Aorta (tissue), 5 donors: ENCODE data around the gene CSH2. TPM values are rescaled to one million over a fixed set of nuclear protein-coding genes. Genes with fewer than 3 reads are reported as not detected.
"Not testable (repeated sequence)": the region's sequence is repeated elsewhere in the genome, so short reads cannot be mapped to it uniquely, and the experiment has no call there.

Source experiments
- ATAC-seq: fragments of 200-7000 bp; cut with Tn5 transposase; one replicate; pipeline ENCODE4 v1.9.1; 2022; ENCODE audit warnings: moderate library complexity; ENCODE audit not compliant: low FRiP score
- DNase-seq, 2 donors: peaks; one replicate each; pipeline ENCODE4 v3.0.0-alpha.2; 2020
- H3K27ac ChIP-seq, 2 donors: one replicate each; pipeline ENCODE4 v1.5.1; 2013; ENCODE audit warnings: low read length in 2 of 2, mild to moderate bottlenecking in 2 of 2, moderate library complexity in 2 of 2, control low read depth in 1 of 2, inconsistent platforms in 1 of 2, low read depth in 1 of 2
- H3K27me3 ChIP-seq, 2 donors: one replicate each; pipeline ENCODE4 v1.6.1; 2013; ENCODE audit warnings: control low read depth in 1 of 2, low read length in 1 of 2, mild to moderate bottlenecking in 1 of 2, moderate library complexity in 1 of 2; ENCODE audit not compliant: insufficient read depth in 2 of 2, control insufficient read depth in 1 of 2
- H3K36me3 ChIP-seq, 2 donors: one replicate each; pipeline ENCODE4 v1.6.1; 2013; ENCODE audit warnings: control low read depth in 1 of 2, low read length in 1 of 2, mild to moderate bottlenecking in 1 of 2; ENCODE audit not compliant: insufficient read depth in 2 of 2, control insufficient read depth in 1 of 2
- H3K4me1 ChIP-seq, 2 donors: one replicate each; pipeline ENCODE4 v1.6.1; 2013; ENCODE audit warnings: low read length in 2 of 2, control low read depth in 1 of 2, mild to moderate bottlenecking in 1 of 2, moderate library complexity in 1 of 2; ENCODE audit not compliant: insufficient read depth in 2 of 2, control insufficient read depth in 1 of 2
- H3K4me3 ChIP-seq, 2 donors: one replicate each; pipeline ENCODE4 v1.5.1; 2013; ENCODE audit warnings: low read length in 2 of 2, control low read depth in 1 of 2, mild to moderate bottlenecking in 1 of 2
- H3K9me3 ChIP-seq: one replicate; pipeline ENCODE4 v1.6.1; 2013; ENCODE audit warnings: mild to moderate bottlenecking, low read length; ENCODE audit not compliant: control insufficient read depth
- WGBS, 2 donors: extraction: QIAGEN DNeasy Blood & Tissue Kit; methylation state at CpG; one replicate each; pipeline ENCODE4 v1.1.7; 2013; 5-methylcytosine and 5-hydroxymethylcytosine counted together
- intact Hi-C, 2 donors: fragments of 100-400 bp; cut with DNase I; formaldehyde crosslinking; loops; one replicate each; pipeline versions ENCODE4 v1.14.2 to v1.15.0; 2022
- polyA plus RNA-seq, 2 donors: library from polyadenylated mRNA; stranded (reverse); fragments of 200-250 nt; gene quantifications; one replicate each; pipeline ENCODE4 v1.2.3, GENCODE V29; 2013
- total RNA-seq, 2 donors: library from RNA; stranded (reverse); fragmentation: NEBNext Ultra II Directional; extraction: Animal tissue kit (Norgen Biotek cat#: 25700); gene quantifications; one replicate each; pipeline ENCODE4 v1.2.1, GENCODE V29; 2021
- donor health status: healthy with polysubstance abuse.
- donor health status: Bipolar disorder and iron deficiency.
- donor health status: DM: no; HTN: no; CAD: no.
- donor health status: DM: no; HTN: no; CAD: no.
- donor health status: DM: yes; HTN: yes; CAD: no.

CSH2 gene
- total and polyA plus RNA-seq, 4 donors = not detected

DNA sequence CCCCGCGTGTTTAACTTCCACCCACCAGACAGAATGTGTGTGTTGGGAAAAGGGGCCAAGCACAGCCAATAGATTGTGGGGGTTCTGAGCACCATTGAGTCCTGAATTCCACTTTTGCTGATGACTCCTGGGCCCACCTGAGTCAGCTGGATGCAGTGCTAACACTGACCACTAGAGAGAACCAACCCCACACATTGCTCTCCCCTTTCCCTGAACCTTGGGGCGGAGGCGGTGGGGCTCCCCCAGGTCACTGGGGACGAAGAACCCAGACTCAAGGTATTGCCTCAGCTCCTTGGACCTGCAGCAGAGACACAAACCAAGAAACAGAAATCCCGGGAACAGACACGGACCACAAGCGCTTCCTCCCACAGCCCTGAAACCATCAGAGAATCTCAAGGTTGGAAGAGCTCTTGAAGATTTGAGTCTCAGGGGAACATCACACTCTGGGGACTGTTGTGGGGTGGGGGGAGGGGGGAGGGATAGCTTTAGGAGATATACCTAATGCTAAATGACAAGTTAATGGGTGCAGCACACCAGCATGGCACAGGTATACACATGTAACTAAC, 667 bp upstream of the CSH2 start:
- ATAC-seq, H3K27ac ChIP-seq, H3K9me3 ChIP-seq, DNase-seq, H3K4me1 ChIP-seq, H3K36me3 ChIP-seq, intact Hi-C loops, H3K27me3 ChIP-seq, H3K4me3 ChIP-seq: not testable (repeated sequence)
- WGBS, 2 donors = 80 to 84% methylated on average over 6 to 8 of the region's 8 CpGs

GRCh38 chr17:63871646-63872365, 1.7 kb downstream of the CSH2 start:
- H3K27ac ChIP-seq, H3K27me3 ChIP-seq, H3K9me3 ChIP-seq, H3K4me3 ChIP-seq, ATAC-seq, H3K36me3 ChIP-seq, intact Hi-C loops, H3K4me1 ChIP-seq, DNase-seq: not testable (repeated sequence)
- WGBS, 2 donors = 94 to 96% methylated on average over 8 to 13 of the region's 15 CpGs

- H3K4me1 ChIP-seq, H3K9me3 ChIP-seq, ATAC-seq, H3K4me3 ChIP-seq, H3K27me3 ChIP-seq, intact Hi-C loops, DNase-seq, H3K27ac ChIP-seq, H3K36me3 ChIP-seq: not testable (repeated sequence)
- 69 to 79% methylated on average over 4 of the region's 4 CpGs for WGBS, 2 donors
Observed at GRCh38 chr17:63870292-63870665, 3.2 kb downstream of the CSH2 start.

DNA sequence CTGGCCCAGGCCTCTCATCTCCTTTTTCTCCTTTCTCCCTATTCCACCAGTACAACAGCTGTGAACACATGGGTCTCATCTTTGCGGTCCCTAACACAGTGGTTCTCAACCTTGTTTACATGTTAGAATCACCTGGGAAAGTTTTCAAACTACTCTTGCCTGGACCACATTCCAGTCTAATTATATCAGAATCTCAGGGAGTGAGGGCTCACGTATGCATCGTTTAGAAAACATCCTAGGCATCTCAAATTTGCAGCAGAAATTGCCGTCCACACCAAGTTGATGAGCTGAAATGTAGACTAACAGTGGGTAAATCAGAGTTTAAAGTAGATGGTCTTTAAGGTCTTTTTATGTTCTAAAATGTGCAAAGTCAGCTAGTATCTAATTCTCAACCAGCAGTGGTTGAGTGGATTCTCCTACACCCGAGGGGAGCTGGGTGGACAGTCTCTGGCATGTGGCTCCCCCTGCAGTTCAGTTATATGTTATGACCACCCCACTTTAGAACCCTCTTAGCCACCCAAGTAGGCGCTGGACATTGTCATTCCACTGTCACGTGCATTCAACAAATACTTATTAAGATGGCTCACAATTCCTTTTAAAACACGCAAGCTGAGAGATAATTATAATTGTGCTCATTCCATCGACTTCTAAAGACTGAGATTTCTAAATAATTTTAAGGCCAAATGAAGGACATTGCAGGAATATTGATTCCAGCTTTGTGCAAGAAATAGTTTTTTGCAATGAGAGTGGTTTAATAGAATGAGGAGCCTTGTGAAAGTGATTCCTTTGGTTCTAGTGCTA, 3.8 kb downstream of the CSH2 start:
- intact Hi-C loops, H3K27ac ChIP-seq, H3K36me3 ChIP-seq, H3K27me3 ChIP-seq, H3K4me3 ChIP-seq, DNase-seq, H3K4me1 ChIP-seq, ATAC-seq, H3K9me3 ChIP-seq: not testable (repeated sequence)
- WGBS, 2 donors = 55 to 59% methylated on average over 9 of the region's 9 CpGs

GRCh38 chr17:63866625-63867024, 6.9 kb downstream of the CSH2 start:
- DNase-seq, H3K4me3 ChIP-seq, intact Hi-C loops, H3K4me1 ChIP-seq, H3K36me3 ChIP-seq, H3K27me3 ChIP-seq, H3K27ac ChIP-seq, ATAC-seq, H3K9me3 ChIP-seq: not testable (repeated sequence)
- WGBS, 2 donors = 78 to 82% methylated on average over 5 to 7 of the region's 7 CpGs

- Histone ChIP-seq H3K9me3 (no peaks in the 10 kb centered on the region), H3K4me1 (no peaks in the 10 kb centered on the region), H3K27me3 (no peaks in the 10 kb centered on the region), H3K4me3 (no peak overlapping the region), H3K36me3 (no peaks in the 10 kb centered on the region), H3K27ac (no peak overlapping the region)
- ATAC-seq (no peak), DNase-seq (no peak)
- WGBS, 2 donors = 82 to 84% methylated on average over 3 of the region's 3 CpGs
- intact Hi-C loops = no loop called here
Observed at GRCh38 chr17:63859257-63859656, 14.2 kb downstream of the CSH2 start.

DNA sequence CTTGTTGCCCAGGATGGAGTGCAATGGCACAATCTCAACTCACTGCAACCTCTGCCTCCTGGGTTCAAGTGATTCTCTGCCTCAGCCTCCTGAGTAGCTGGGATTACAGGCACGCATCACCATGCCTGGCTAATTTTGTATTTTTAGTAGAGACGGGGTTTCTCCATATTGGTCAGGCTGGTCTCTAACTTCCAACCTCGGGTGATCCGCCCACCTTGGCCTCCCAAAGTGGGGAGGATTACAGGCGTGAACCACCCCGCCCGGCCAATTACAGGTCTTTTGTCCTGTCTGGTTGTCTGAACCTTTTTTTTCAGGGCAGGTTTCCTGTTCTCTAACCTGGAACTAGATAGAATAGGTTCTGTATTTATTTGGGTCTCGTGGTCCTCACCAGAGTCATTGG, 17.1 kb downstream of the CSH2 start:
- intact Hi-C loops, H3K27ac ChIP-seq, H3K4me3 ChIP-seq, ATAC-seq, H3K4me1 ChIP-seq, H3K27me3 ChIP-seq, H3K36me3 ChIP-seq, H3K9me3 ChIP-seq, DNase-seq: not testable (repeated sequence)
- WGBS, 2 donors = 93% methylated on average over 8 of the region's 8 CpGs

DNA sequence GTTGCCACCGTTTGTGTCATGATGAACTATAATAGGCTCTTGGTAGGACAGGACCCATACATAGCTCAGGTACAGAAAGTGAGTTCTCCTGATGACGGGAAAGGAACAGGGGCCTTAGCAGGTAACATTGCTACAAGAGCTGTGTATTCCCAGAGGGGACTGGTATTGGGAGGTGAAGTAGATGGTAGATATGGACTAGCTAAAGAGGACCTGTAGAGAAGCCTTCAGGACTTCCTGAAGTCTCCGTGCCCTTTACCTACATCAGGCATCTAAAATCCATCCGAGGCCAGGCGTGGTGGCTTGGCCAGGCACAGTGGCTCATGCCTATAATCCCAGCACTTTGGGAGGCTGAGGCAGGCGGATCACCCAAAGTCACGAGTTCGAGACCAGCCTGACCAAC, 18.3 kb downstream of the CSH2 start:
- ATAC-seq (no peak), DNase-seq (no peak)
- no peaks in the 10 kb centered on the region for H3K36me3 ChIP-seq
- no peak overlapping the region for H3K27ac ChIP-seq
- H3K27me3 ChIP-seq = no peaks in the 10 kb centered on the region
- no peaks in the 10 kb centered on the region for H3K9me3 ChIP-seq
- no peak overlapping the region for H3K4me3 ChIP-seq
- H3K4me1 ChIP-seq = no peaks in the 10 kb centered on the region
- intact Hi-C loops = no loop called here
- 89 to 90% methylated on average over 8 of the region's 8 CpGs for WGBS, 2 donors

DNA sequence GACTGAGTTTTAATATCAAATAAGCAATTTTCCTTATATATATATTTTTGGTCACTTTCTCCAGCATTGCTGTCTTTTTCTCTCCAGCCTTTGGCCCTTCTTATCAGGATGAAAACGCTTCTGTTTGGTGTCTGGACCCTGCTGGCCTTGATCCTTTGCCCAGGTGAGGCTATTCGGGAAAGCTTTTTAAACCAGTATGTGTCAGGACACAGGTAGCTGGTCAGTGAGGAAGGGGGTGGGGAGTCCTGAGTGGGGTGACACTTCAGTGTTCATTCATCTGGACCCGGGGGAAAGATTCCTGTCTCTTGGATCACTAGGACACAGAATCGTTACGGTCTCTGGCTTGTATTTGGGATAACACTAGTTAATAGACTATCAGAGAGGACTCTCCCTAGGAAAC, 18.8 kb downstream of the CSH2 start:
- ATAC-seq = no peak

More for the DNA sequence above, 18.8 kb downstream of the CSH2 start:
- Histone ChIP-seq H3K27ac (no peak overlapping the region), H3K27me3 (no peaks in the 10 kb centered on the region), H3K4me1 (no peaks in the 10 kb centered on the region), H3K4me3 (no peak overlapping the region), H3K9me3 (no peaks in the 10 kb centered on the region), H3K36me3 (no peaks in the 10 kb centered on the region)
- DNase-seq = no peak
- WGBS, 2 donors = 83 to 86% methylated on average over 5 of the region's 5 CpGs
- intact Hi-C loops = no loop called here
